Stimulated activated CD4-positive, alpha-beta T cell treated with anti-CD3 and anti-CD28 coated beads, Interleukin-15, amount 100 ng/mL, for 24 hours (primary cell): ENCODE results near the gene CHSY1.

Experiments
- DNase-seq: peaks from one replicate; pipeline ENCODE4 v3.0.0-alpha.2; 2020

The CHSY1 gene

GRCh38 chr15:101269479-101270223 lies 17.8 kb upstream of the CHSY1 start:
- no peak for DNase-seq

- no peak for DNase-seq
These were observed 15.7 kb upstream of the CHSY1 start for GRCh38 chr15:101267320-101268104.

GRCh38 chr15:101266787-101267186 lies 14.9 kb upstream of the CHSY1 start:
- no peak for DNase-seq

- no peak for DNase-seq
These were observed 14.2 kb upstream of the CHSY1 start for GRCh38 chr15:101266034-101266433.

- no peak for DNase-seq
These were observed 13.2 kb upstream of the CHSY1 start for GRCh38 chr15:101264911-101265641.

- no peak for DNase-seq
These were observed 12.2 kb upstream of the CHSY1 start for GRCh38 chr15:101264011-101264410.

GRCh38 chr15:101262551-101262950 lies 10.7 kb upstream of the CHSY1 start:
- no peak for DNase-seq

GRCh38 chr15:101258238-101259144 lies 6.6 kb upstream of the CHSY1 start:
- DNase-seq = peak; percentile 63

GRCh38 chr15:101256757-101257156 lies 4.9 kb upstream of the CHSY1 start:
- no peak for DNase-seq

- DNase-seq = no peak
These were observed 3.9 kb upstream of the CHSY1 start for GRCh38 chr15:101255615-101256241.

GRCh38 chr15:101255051-101255395 lies 3.2 kb upstream of the CHSY1 start:
- no peak for DNase-seq

GRCh38 chr15:101254157-101255050 lies 2.6 kb upstream of the CHSY1 start:
- no peak for DNase-seq

GRCh38 chr15:101252836-101253235 lies 988 bp upstream of the CHSY1 start:
- no peak for DNase-seq

- DNase-seq = peak; percentile 35
These were observed 697 bp downstream of the CHSY1 start for GRCh38 chr15:101250873-101251829.

GRCh38 chr15:101250341-101250831 lies 1.5 kb downstream of the CHSY1 start:
- DNase-seq = no peak

- no peak for DNase-seq
These were observed 3.6 kb downstream of the CHSY1 start for GRCh38 chr15:101248274-101248673.

- no peak for DNase-seq
These were observed 4.8 kb downstream of the CHSY1 start for GRCh38 chr15:101246824-101247745.

- DNase-seq = no peak
These were observed 5.5 kb downstream of the CHSY1 start for GRCh38 chr15:101246391-101246790.
